ENCODE data around the gene AGPAT3.
"Not testable (repeated sequence)": the region's sequence is repeated elsewhere in the genome, so short reads cannot be mapped to it uniquely, and the experiment has no call there.

Gene AGPAT3

GRCh38 chr21:43884012-43884860 is 19.2 kb downstream of the AGPAT3 start:
- DNase-seq (ENCODE audit: low read depth), result peak; percentile 96

GRCh38 chr21:43884861-43885417 is 19.9 kb downstream of the AGPAT3 start:
- DNase-seq (ENCODE audit: low read depth), result no peak

- no peak for DNase-seq (ENCODE audit: low read depth)
Observed at GRCh38 chr21:43885721-43886120, 20.7 kb downstream of the AGPAT3 start.

- DNase-seq (ENCODE audit: low read depth), result no peak
Observed at GRCh38 chr21:43886565-43886964, 21.5 kb downstream of the AGPAT3 start.

GRCh38 chr21:43889069-43889468 is 24.0 kb downstream of the AGPAT3 start:
- no peak for DNase-seq (ENCODE audit: low read depth)

- no peak for DNase-seq (ENCODE audit: low read depth)
Observed at GRCh38 chr21:43890042-43890441, 25.0 kb downstream of the AGPAT3 start.

GRCh38 chr21:43892334-43892733 is 27.3 kb downstream of the AGPAT3 start:
- DNase-seq (ENCODE audit: low read depth), result no peak

GRCh38 chr21:43892984-43893535 is 28.0 kb downstream of the AGPAT3 start:
- no peak for DNase-seq (ENCODE audit: low read depth)

- peak; percentile 50 for DNase-seq (ENCODE audit: low read depth)
Observed at GRCh38 chr21:43893536-43894205, 28.6 kb downstream of the AGPAT3 start.

GRCh38 chr21:43894206-43894577 is 29.2 kb downstream of the AGPAT3 start:
- DNase-seq (ENCODE audit: low read depth), result no peak

- no peak for DNase-seq (ENCODE audit: low read depth)
Observed at GRCh38 chr21:43895196-43895595, 30.2 kb downstream of the AGPAT3 start.

- not testable (repeated sequence) for DNase-seq (ENCODE audit: low read depth)
Observed at GRCh38 chr21:43896696-43897299, 31.8 kb downstream of the AGPAT3 start.

GRCh38 chr21:43899307-43900077 is 34.5 kb downstream of the AGPAT3 start:
- no peak for DNase-seq (ENCODE audit: low read depth)

- DNase-seq (ENCODE audit: low read depth), result no peak
Observed at GRCh38 chr21:43900078-43900385, 35.0 kb downstream of the AGPAT3 start.

- no peak for DNase-seq (ENCODE audit: low read depth)
Observed at GRCh38 chr21:43900690-43901089, 35.7 kb downstream of the AGPAT3 start.

- no peak for DNase-seq (ENCODE audit: low read depth)
Observed at GRCh38 chr21:43902441-43902840, 37.4 kb downstream of the AGPAT3 start.

GRCh38 chr21:43903451-43904091 is 38.5 kb downstream of the AGPAT3 start:
- no peak for DNase-seq (ENCODE audit: low read depth)

- DNase-seq (ENCODE audit: low read depth), result no peak
Observed at GRCh38 chr21:43904331-43904781, 39.3 kb downstream of the AGPAT3 start.

GRCh38 chr21:43905726-43906455 is 40.9 kb downstream of the AGPAT3 start:
- DNase-seq (ENCODE audit: low read depth), result no peak

- DNase-seq (ENCODE audit: low read depth), result no peak
Observed at GRCh38 chr21:43906585-43907370, 41.8 kb downstream of the AGPAT3 start.

Measured in CMK (cell line).